GM08714 (cell line): ENCODE results near the gene FDXACB1.

Experiments used
- H3K4me3 ChIP-seq: fragments of 200-500 bp; sonication (Bioruptor generic); 2 replicates; pipeline ENCODE4 v1.5.1; 2014; ENCODE audit warnings: mild to moderate bottlenecking, low read length, inconsistent platforms
- ZNF274 ChIP-seq: IDR thresholded peaks from 2 replicates; pipeline ENCODE4 v1.6.1; 2012; ENCODE audit warnings: mild to moderate bottlenecking, low read depth, low read length

FDXACB1 gene

GRCh38 chr11:111878385-111878848 lies 548 bp downstream of the FDXACB1 start:
- TF ChIP-seq ZNF274 = no peak
- H3K4me3 ChIP-seq = peak overlapping the region; percentile 66

- no peak for TF ChIP-seq ZNF274
- peak overlapping the region; percentile 93 for H3K4me3 ChIP-seq
Observed at GRCh38 chr11:111871693-111872161, 7.2 kb downstream of the FDXACB1 start.

- TF ChIP-seq ZNF274 = no peak
- peak within 1 kb of the TSS; percentile 93 for H3K4me3 ChIP-seq
Observed at GRCh38 chr11:111870886-111871692, 7.9 kb downstream of the FDXACB1 start, which contains the start of gene ALG9. TSS of gene ALG9 (minus strand) at chr11:111871581. CDS start at chr11:111871482, 99 bp downstream.

GRCh38 chr11:111870522-111870885 lies 8.5 kb downstream of the FDXACB1 start:
- TF ChIP-seq ZNF274 = no peak
- H3K4me3 ChIP-seq = peak overlapping the region; percentile 93

GRCh38 chr11:111870113-111870512 lies 8.9 kb downstream of the FDXACB1 start:
- TF ChIP-seq ZNF274 = no peak
- H3K4me3 ChIP-seq = peak overlapping the region; percentile 15; the same call in 1 of the 2 replicates

- TF ChIP-seq ZNF274 = no peak
Observed at GRCh38 chr11:111860257-111860656, 18.7 kb downstream of the FDXACB1 start.

GRCh38 chr11:111855506-111855905 lies 23.5 kb downstream of the FDXACB1 start:
- no peak for TF ChIP-seq ZNF274
- no peak overlapping the region for H3K4me3 ChIP-seq

More at GRCh38 chr11:111860257-111860656, 18.7 kb downstream of the FDXACB1 start:
- no peak overlapping the region for H3K4me3 ChIP-seq

GRCh38 chr11:111852103-111852502 lies 26.9 kb downstream of the FDXACB1 start:
- no peak overlapping the region for H3K4me3 ChIP-seq
- TF ChIP-seq ZNF274 = no peak

GRCh38 chr11:111851636-111852035 lies 27.3 kb downstream of the FDXACB1 start:
- H3K4me3 ChIP-seq = no peak overlapping the region
- no peak for TF ChIP-seq ZNF274

- H3K4me3 ChIP-seq = no peak overlapping the region
- no peak for TF ChIP-seq ZNF274
Observed at GRCh38 chr11:111851067-111851466, 27.9 kb downstream of the FDXACB1 start.

- TF ChIP-seq ZNF274 = no peak
- H3K4me3 ChIP-seq = no peak overlapping the region
Observed at GRCh38 chr11:111849631-111850030, 29.3 kb downstream of the FDXACB1 start.

GRCh38 chr11:111846636-111847035 lies 32.3 kb downstream of the FDXACB1 start:
- H3K4me3 ChIP-seq = no peak overlapping the region
- no peak for TF ChIP-seq ZNF274

GRCh38 chr11:111846063-111846462 lies 32.9 kb downstream of the FDXACB1 start:
- no peak for TF ChIP-seq ZNF274
- no peak overlapping the region for H3K4me3 ChIP-seq

GRCh38 chr11:111845276-111846028 lies 33.5 kb downstream of the FDXACB1 start:
- no peak for TF ChIP-seq ZNF274
- no peak overlapping the region for H3K4me3 ChIP-seq

- no peak for TF ChIP-seq ZNF274
Observed at GRCh38 chr11:111843661-111844060, 35.3 kb downstream of the FDXACB1 start.

More at GRCh38 chr11:111843661-111844060, 35.3 kb downstream of the FDXACB1 start:
- H3K4me3 ChIP-seq = no peak overlapping the region
